GM21360 (cell line): ENCODE data around the gene KMT2C.
"Not testable (repeated sequence)": the region's sequence is repeated elsewhere in the genome, so short reads cannot be mapped to it uniquely, and the experiment has no call there.

ENCODE experiments used
- ATAC-seq: cut with Tn5 transposase; IDR thresholded peaks from one replicate; pipeline ENCODE4 v1.9.1; 2021; ENCODE audit warnings: mild to moderate bottlenecking, moderate library complexity; ENCODE audit not compliant: unreplicated experiment

Gene KMT2C

GRCh38 chr7:152442330-152442835 lies 6.6 kb upstream of the KMT2C start:
- ATAC-seq: no peak

- not testable (repeated sequence) for ATAC-seq
These were observed 6.0 kb upstream of the KMT2C start for GRCh38 chr7:152441810-152442209.

- not testable (repeated sequence) for ATAC-seq
These were observed 5.4 kb upstream of the KMT2C start for GRCh38 chr7:152441168-152441567.

- ATAC-seq: not testable (repeated sequence)
These were observed 2.2 kb upstream of the KMT2C start for GRCh38 chr7:152438017-152438416.

- not testable (repeated sequence) for ATAC-seq
These were observed 1.2 kb upstream of the KMT2C start for GRCh38 chr7:152436931-152437575.

GRCh38 chr7:152436111-152436930 lies 518 bp upstream of the KMT2C start:
- ATAC-seq: peak; percentile 39

GRCh38 chr7:152434511-152435383 lies 1.1 kb downstream of the KMT2C start:
- ATAC-seq: peak; percentile 26

GRCh38 chr7:152433721-152434490 lies 1.9 kb downstream of the KMT2C start:
- peak; percentile 27 for ATAC-seq

- not testable (repeated sequence) for ATAC-seq
These were observed 3.1 kb downstream of the KMT2C start for GRCh38 chr7:152432735-152433134.

- no peak for ATAC-seq
These were observed 4.9 kb downstream of the KMT2C start for GRCh38 chr7:152430854-152431253.

GRCh38 chr7:152430118-152430517 lies 5.7 kb downstream of the KMT2C start:
- ATAC-seq: not testable (repeated sequence)

- ATAC-seq: no peak
These were observed 11.3 kb downstream of the KMT2C start for GRCh38 chr7:152424348-152425108.

- no peak for ATAC-seq
These were observed 11.8 kb downstream of the KMT2C start for GRCh38 chr7:152423991-152424347.

GRCh38 chr7:152423171-152423570 lies 12.6 kb downstream of the KMT2C start:
- ATAC-seq: not testable (repeated sequence)

GRCh38 chr7:152420950-152421349 lies 14.9 kb downstream of the KMT2C start:
- ATAC-seq: not testable (repeated sequence)

GRCh38 chr7:152419473-152420429 lies 16.1 kb downstream of the KMT2C start:
- ATAC-seq: no peak

- ATAC-seq: no peak
These were observed 21.0 kb downstream of the KMT2C start for GRCh38 chr7:152414779-152415178.

- ATAC-seq: no peak
These were observed 24.4 kb downstream of the KMT2C start for GRCh38 chr7:152411389-152411788.
